ENCODE data around the gene AACS. TPM values are rescaled to one million over a fixed set of nuclear protein-coding genes. Genes with fewer than 3 reads are reported as not detected.

AACS gene
- total and polyA plus RNA-seq, 2 of the 4 experiments (the other 2 are of a cell fraction): 22.0 to 24.9 TPM

DNA sequence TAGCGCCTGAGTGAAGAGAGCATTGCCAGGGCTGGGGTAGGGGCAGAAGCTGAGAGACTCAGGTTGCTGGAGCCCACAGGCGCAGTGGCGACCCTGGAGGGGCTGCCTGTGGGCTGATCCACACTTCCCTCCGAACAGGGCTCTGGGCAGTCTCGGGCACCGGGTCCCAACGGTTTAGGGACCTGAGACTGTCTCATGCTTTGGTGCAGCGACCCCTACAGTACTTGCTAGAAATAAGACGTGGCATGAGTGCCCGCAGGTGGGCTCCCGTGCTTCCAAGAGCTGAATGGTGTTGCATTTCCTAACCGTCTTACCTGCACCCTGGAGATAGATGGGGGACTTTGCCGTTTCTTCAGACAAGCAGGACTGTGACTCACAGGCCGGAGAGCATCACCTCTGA is 57.4 kb downstream of the AACS start:
- no peak overlapping the region for H4K5ac ChIP-seq (ENCODE audit: low read depth, low read length)
- in situ Hi-C loops (cut with MboI; ENCODE audit: low sequenced_read_pairs): no loop called here

More for the DNA sequence above, 57.4 kb downstream of the AACS start:
- no peak overlapping the region for H2AFZ ChIP-seq (replicated peaks; ENCODE audit: low read length, poor library complexity)
- TF ChIP-seq CEBPB (IDR thresholded peaks at IDR 0.05; ENCODE audit: low read depth, low read length) (no peak), RCOR1 (IDR thresholded peaks at IDR 0.05; ENCODE audit: insufficient replicate concordance, low read length) (no peak), CHD1 (IDR thresholded peaks at IDR 0.05; ENCODE audit: low read depth, low read length) (no peak)
- TF ChIP-seq, protein P1, sequence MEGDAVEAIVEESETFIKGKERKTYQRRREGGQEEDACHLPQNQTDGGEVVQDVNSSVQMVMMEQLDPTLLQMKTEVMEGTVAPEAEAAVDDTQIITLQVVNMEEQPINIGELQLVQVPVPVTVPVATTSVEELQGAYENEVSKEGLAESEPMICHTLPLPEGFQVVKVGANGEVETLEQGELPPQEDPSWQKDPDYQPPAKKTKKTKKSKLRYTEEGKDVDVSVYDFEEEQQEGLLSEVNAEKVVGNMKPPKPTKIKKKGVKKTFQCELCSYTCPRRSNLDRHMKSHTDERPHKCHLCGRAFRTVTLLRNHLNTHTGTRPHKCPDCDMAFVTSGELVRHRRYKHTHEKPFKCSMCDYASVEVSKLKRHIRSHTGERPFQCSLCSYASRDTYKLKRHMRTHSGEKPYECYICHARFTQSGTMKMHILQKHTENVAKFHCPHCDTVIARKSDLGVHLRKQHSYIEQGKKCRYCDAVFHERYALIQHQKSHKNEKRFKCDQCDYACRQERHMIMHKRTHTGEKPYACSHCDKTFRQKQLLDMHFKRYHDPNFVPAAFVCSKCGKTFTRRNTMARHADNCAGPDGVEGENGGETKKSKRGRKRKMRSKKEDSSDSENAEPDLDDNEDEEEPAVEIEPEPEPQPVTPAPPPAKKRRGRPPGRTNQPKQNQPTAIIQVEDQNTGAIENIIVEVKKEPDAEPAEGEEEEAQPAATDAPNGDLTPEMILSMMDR (conservative IDR thresholded peaks at IDR 0.05; ENCODE audit: low read depth, low read length): no peak
- no peak overlapping the region for H3K23ac ChIP-seq (ENCODE audit: low read depth, low read length)
- H2BK5ac ChIP-seq (ENCODE audit: low read depth, low read length, poor library complexity, severe bottlenecking): no peak overlapping the region
- H3K9me3 ChIP-seq (ENCODE audit: control insufficient read depth, insufficient read depth, low read length): no peaks in the 10 kb centered on the region
- no peaks in the 10 kb centered on the region for H4K20me1 ChIP-seq (ENCODE audit: insufficient read depth, low read length)
- no peak overlapping the region for H2BK15ac ChIP-seq (ENCODE audit: low read depth, low read length)
- H3K4ac ChIP-seq (ENCODE audit: low read depth, low read length): no peak overlapping the region
- H2AK5ac ChIP-seq (ENCODE audit: low read depth, low read length): no peak overlapping the region
- H3K4me2 ChIP-seq (ENCODE audit: low read depth, low read length): no peak overlapping the region
- H3K4me1 ChIP-seq (ENCODE audit: control insufficient read depth, insufficient read depth, low read length): no peaks in the 10 kb centered on the region
- no peak overlapping the region for H2BK120ac ChIP-seq (ENCODE audit: low read depth, low read length)
- no peak overlapping the region for H3K56ac ChIP-seq (ENCODE audit: extremely low read depth, insufficient read depth, low read length)
- no peak overlapping the region for H4K8ac ChIP-seq (ENCODE audit: low read depth in 2 of 2, low read length in 2 of 2)
- BruUV-seq (replicated peaks): no TSS peak
- no peak overlapping the region for H4K91ac ChIP-seq (ENCODE audit: insufficient read depth, low read depth, low read length)
- no peaks in the 10 kb centered on the region for H3K27me3 ChIP-seq (ENCODE audit: control insufficient read depth, insufficient read depth, low read length)
- H3K4me3 ChIP-seq (ENCODE audit: insufficient read depth, low read depth, low read length): no peak overlapping the region
- dilution Hi-C loops (cut with HindIII; ENCODE audit: low sequenced_read_pairs, unreplicated experiment) (no loop called here), intact Hi-C loops (cut with micrococcal nuclease) (no loop called here)
- H3K9ac ChIP-seq (ENCODE audit: low read depth, low read length): no peak overlapping the region
- 92% methylated on average over 7 of the region's 14 CpGs; no CpG with 5 or more reads in 1 of the 2 experiments for WGBS, 2 experiments (ENCODE audit: extremely low coverage in 2 of 2, insufficient read length in 1 of 2)
- H3K18ac ChIP-seq (ENCODE audit: low read depth, low read length): no peak overlapping the region
- H3K14ac ChIP-seq (replicated peaks; ENCODE audit: low read depth, low read length): no peak overlapping the region
- DNase-seq: no peak
- no peak overlapping the region for H3K27ac ChIP-seq (ENCODE audit: insufficient read depth, low read length)
- no peak for ATAC-seq (ENCODE audit: low read depth)
- CTCF ChIA-PET: no interaction called here
- H2AK9ac ChIP-seq (replicated peaks; ENCODE audit: low read depth, low read length, poor library complexity): no peak overlapping the region
- POLR2A ChIA-PET (ENCODE audit: unreplicated experiment): no interaction called here
- H3K9me1 ChIP-seq (ENCODE audit: insufficient read depth, low read length): peaks cover 9% of the 10 kb centered on the region; the same call in 1 of the 2 replicates
- no peaks in the 10 kb centered on the region; a peak in 1 of 4 replicates for H3K79me1 ChIP-seq (ENCODE audit: low read depth in 1 of 2, low read length in 2 of 2)
- no peak overlapping the region for H2BK20ac ChIP-seq (ENCODE audit: low read depth, low read length)
- peaks cover 23% of the 10 kb centered on the region for H3K36me3 ChIP-seq (ENCODE audit: control insufficient read depth, insufficient read depth, low read length)
